ENCODE results near the gene ARL15.

The ARL15 gene

GRCh38 chr5:54117957-54118356 lies 192.4 kb downstream of the ARL15 start:
- Histone ChIP-seq H3K9me3 (replicated peaks in 1 of 11) (no peaks in the 10 kb centered on the region), H3K4me3 (no peak overlapping the region), H3K27me3 (no peaks in the 10 kb centered on the region), H4K20me1 (peaks cover 0 to 8% (median 0%) of the 10 kb centered on the region in 11 experiments; a peak in 1 of 22 replicates), H3K27ac (no peak overlapping the region), H3K36me3 (peaks cover 0 to 8% (median 4%) of the 10 kb centered on the region in 11 experiments; a peak in 11 of 22 replicates), H3K4me1 (no peaks in the 10 kb centered on the region; a peak in 1 of 20 replicates), H3K9ac (no peak overlapping the region), H3K4me2 (no peak overlapping the region)
- no peak for TF ChIP-seq Cebpa-rat (IDR thresholded peaks at IDR 0.05)

GRCh38 chr5:54115735-54116403 lies 194.5 kb downstream of the ARL15 start:
- H3K9ac ChIP-seq, result no peak overlapping the region
- no peaks in the 10 kb centered on the region for H3K9me3 ChIP-seq (replicated peaks in 1 of 11)
- no peak overlapping the region for H3K4me3 ChIP-seq
- no peaks in the 10 kb centered on the region for H3K27me3 ChIP-seq
- no peak for TF ChIP-seq Cebpa-rat (IDR thresholded peaks at IDR 0.05)
- H3K4me2 ChIP-seq, result peak overlapping the region in 1 of 11 experiments; percentile 5; a peak in 1 of 22 replicates
- peaks cover 0 to 8% (median 0%) of the 10 kb centered on the region in 11 experiments; a peak in 1 of 22 replicates for H4K20me1 ChIP-seq
- peaks cover 0 to 19% (median 9%) of the 10 kb centered on the region in 11 experiments; a peak in 11 of 22 replicates for H3K36me3 ChIP-seq
- H3K4me1 ChIP-seq, result no peaks in the 10 kb centered on the region; a peak in 1 of 20 replicates
- no peak overlapping the region for H3K27ac ChIP-seq

- H3K27me3 ChIP-seq, result no peaks in the 10 kb centered on the region
- no peaks in the 10 kb centered on the region for H3K9me3 ChIP-seq (replicated peaks in 1 of 11)
- TF ChIP-seq Cebpa-rat (IDR thresholded peaks at IDR 0.05), result no peak
- peaks cover 0 to 19% (median 9%) of the 10 kb centered on the region in 11 experiments; a peak in 11 of 22 replicates for H3K36me3 ChIP-seq
- H3K4me1 ChIP-seq, result no peaks in the 10 kb centered on the region; a peak in 1 of 20 replicates
- H3K4me2 ChIP-seq, result no peak overlapping the region
- H3K27ac ChIP-seq, result no peak overlapping the region
- H3K4me3 ChIP-seq, result no peak overlapping the region
- no peaks in the 10 kb centered on the region; a peak in 1 of 22 replicates for H4K20me1 ChIP-seq
- H3K9ac ChIP-seq, result no peak overlapping the region
These were observed 197.3 kb downstream of the ARL15 start for GRCh38 chr5:54113060-54113459.

- no peaks in the 10 kb centered on the region for H4K20me1 ChIP-seq
- no peak overlapping the region for H3K4me3 ChIP-seq
- H3K4me1 ChIP-seq, result no peaks in the 10 kb centered on the region
- TF ChIP-seq Cebpa-rat (IDR thresholded peaks at IDR 0.05), result no peak
- peaks cover 0 to 8% (median 0%) of the 10 kb centered on the region in 11 experiments; a peak in 1 of 22 replicates for H3K9me3 ChIP-seq (replicated peaks in 1 of 11)
- H3K4me2 ChIP-seq, result no peak overlapping the region
- H3K27me3 ChIP-seq, result no peaks in the 10 kb centered on the region
- H3K9ac ChIP-seq, result no peak overlapping the region
- peaks cover 0 to 36% (median 16%) of the 10 kb centered on the region in 11 experiments; a peak in 14 of 22 replicates for H3K36me3 ChIP-seq
- no peak overlapping the region for H3K27ac ChIP-seq
These were observed 200.6 kb downstream of the ARL15 start for GRCh38 chr5:54109626-54110330.

GRCh38 chr5:54108136-54108535 lies 202.2 kb downstream of the ARL15 start:
- no peaks in the 10 kb centered on the region for H4K20me1 ChIP-seq
- no peak for TF ChIP-seq Cebpa-rat (IDR thresholded peaks at IDR 0.05)
- no peak overlapping the region for H3K9ac ChIP-seq
- peaks cover 0 to 8% (median 0%) of the 10 kb centered on the region in 11 experiments; a peak in 1 of 22 replicates for H3K9me3 ChIP-seq (replicated peaks in 1 of 11)
- H3K27me3 ChIP-seq, result no peaks in the 10 kb centered on the region
- no peak overlapping the region for H3K4me3 ChIP-seq
- H3K4me2 ChIP-seq, result no peak overlapping the region
- H3K4me1 ChIP-seq, result no peaks in the 10 kb centered on the region
- peaks cover 0 to 33% (median 14%) of the 10 kb centered on the region in 11 experiments; a peak in 15 of 22 replicates for H3K36me3 ChIP-seq
- no peak overlapping the region for H3K27ac ChIP-seq

GRCh38 chr5:54103871-54104270 lies 206.5 kb downstream of the ARL15 start:
- Histone ChIP-seq H3K4me1 (peaks cover 0 to 31% (median 3%) of the 10 kb centered on the region in 10 experiments; a peak in 7 of 20 replicates), H3K4me2 (no peak overlapping the region), H3K9me3 (replicated peaks in 1 of 11) (peaks cover 0 to 8% (median 0%) of the 10 kb centered on the region in 11 experiments; a peak in 1 of 22 replicates), H3K27ac (no peak overlapping the region), H3K36me3 (peaks cover 0 to 18% (median 8%) of the 10 kb centered on the region in 11 experiments; a peak in 10 of 22 replicates), H3K9ac (no peak overlapping the region), H3K4me3 (no peak overlapping the region), H3K27me3 (no peaks in the 10 kb centered on the region), H4K20me1 (no peaks in the 10 kb centered on the region)
- TF ChIP-seq Cebpa-rat (IDR thresholded peaks at IDR 0.05), result no peak

GRCh38 chr5:54098267-54098666 lies 212.1 kb downstream of the ARL15 start:
- Histone ChIP-seq H3K9me3 (replicated peaks in 1 of 11) (no peaks in the 10 kb centered on the region), H3K27me3 (no peaks in the 10 kb centered on the region), H3K9ac (peak overlapping the region in 1 of 11 experiments; percentile 4; a peak in 1 of 22 replicates), H4K20me1 (no peaks in the 10 kb centered on the region), H3K27ac (peak overlapping the region in 2 of 11 experiments; percentile 3 to 5; a peak in 1 of 22 replicates), H3K36me3 (no peaks in the 10 kb centered on the region; a peak in 1 of 22 replicates), H3K4me1 (peaks cover 14 to 75% (median 32%) of the 10 kb centered on the region in 10 experiments), H3K4me3 (peak overlapping the region in 1 of 10 experiments; percentile 29; a peak in 2 of 20 replicates), H3K4me2 (peak overlapping the region in 9 of 11 experiments; percentile 11 to 82 (median 68); a peak in 17 of 22 replicates)
- no peak for TF ChIP-seq Cebpa-rat (IDR thresholded peaks at IDR 0.05)

- no peak overlapping the region for H3K27ac ChIP-seq
- H3K9me3 ChIP-seq (replicated peaks in 1 of 11), result no peaks in the 10 kb centered on the region
- H3K36me3 ChIP-seq, result peaks cover 0 to 5% (median 0%) of the 10 kb centered on the region in 11 experiments; a peak in 2 of 22 replicates
- H3K4me2 ChIP-seq, result peak overlapping the region in 1 of 11 experiments; percentile 79; a peak in 4 of 22 replicates
- no peaks in the 10 kb centered on the region for H3K27me3 ChIP-seq
- peaks cover 14 to 68% (median 30%) of the 10 kb centered on the region in 10 experiments for H3K4me1 ChIP-seq
- no peak for TF ChIP-seq Cebpa-rat (IDR thresholded peaks at IDR 0.05)
- no peak overlapping the region for H3K4me3 ChIP-seq
- H3K9ac ChIP-seq, result no peak overlapping the region
- no peaks in the 10 kb centered on the region for H4K20me1 ChIP-seq
These were observed 214.4 kb downstream of the ARL15 start for GRCh38 chr5:54095969-54096368.

- H3K27ac ChIP-seq, result no peak overlapping the region
- TF ChIP-seq Cebpa-rat (IDR thresholded peaks at IDR 0.05), result no peak
- H3K4me2 ChIP-seq, result peak overlapping the region; percentile 21 to 79 (median 42); a peak in 15 of 22 replicates
- no peaks in the 10 kb centered on the region for H3K9me3 ChIP-seq (replicated peaks in 1 of 11)
- no peak overlapping the region for H3K9ac ChIP-seq
- H3K36me3 ChIP-seq, result peaks cover 0 to 5% (median 0%) of the 10 kb centered on the region in 11 experiments; a peak in 2 of 22 replicates
- peaks cover 14 to 57% (median 30%) of the 10 kb centered on the region in 10 experiments for H3K4me1 ChIP-seq
- no peaks in the 10 kb centered on the region for H4K20me1 ChIP-seq
- H3K4me3 ChIP-seq, result no peak overlapping the region
- H3K27me3 ChIP-seq, result no peaks in the 10 kb centered on the region
These were observed 215.7 kb downstream of the ARL15 start for GRCh38 chr5:54094706-54095105.
